Measurements from ENCODE around the gene TTC1. TPM values are rescaled to one million over a fixed set of nuclear protein-coding genes. Genes with fewer than 3 reads are reported as not detected.
"Not testable (repeated sequence)": the region's sequence is repeated elsewhere in the genome, so short reads cannot be mapped to it uniquely, and the experiment has no call there.

Gene TTC1
- total RNA-seq, 1 experiment from 2014 or later = 76.1 TPM

GRCh38 chr5:159995907-159996306, 13.0 kb upstream of the TTC1 start:
- no peak for DNase-seq (ENCODE audit: low read depth)

DNA sequence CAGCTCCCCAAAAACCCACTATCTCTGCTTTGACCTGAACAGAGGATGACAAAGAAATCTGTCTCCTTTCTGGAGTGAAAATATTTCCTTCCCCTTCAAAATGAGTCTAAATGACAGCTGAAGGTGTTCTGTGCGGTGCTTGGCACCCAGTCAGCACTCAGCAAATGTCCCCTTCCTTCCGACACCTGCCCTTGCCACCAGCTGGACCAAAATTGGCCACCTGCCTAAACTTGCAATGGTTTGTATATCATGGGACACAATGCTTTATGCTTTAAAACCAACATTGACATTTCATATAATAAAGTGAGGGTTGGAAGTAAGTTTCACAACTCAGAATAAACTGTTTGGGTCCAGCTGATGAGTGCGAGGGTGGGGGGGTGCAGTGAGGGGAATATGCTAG, 7.5 kb upstream of the TTC1 start:
- DNase-seq (ENCODE audit: low read depth) = no peak

DNA sequence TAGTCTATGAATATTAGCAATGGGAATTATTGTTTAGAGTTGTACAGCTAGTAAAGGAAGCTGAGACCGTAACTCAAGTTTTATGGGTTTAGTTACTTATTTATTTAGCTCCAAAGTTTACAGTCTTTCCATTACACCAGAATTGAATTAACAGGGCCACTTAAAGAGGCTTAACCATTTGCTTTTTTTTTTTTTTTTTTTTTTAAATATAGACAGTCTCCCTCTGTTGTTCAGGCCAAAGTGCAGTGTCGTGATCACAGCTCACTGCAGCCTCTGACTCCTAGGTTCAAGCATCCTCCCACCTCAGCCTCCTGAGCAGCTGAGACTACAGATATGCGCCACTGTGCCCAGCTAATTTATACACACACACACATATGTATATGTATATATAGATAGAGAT, 1.4 kb upstream of the TTC1 start:
- no peak for DNase-seq (ENCODE audit: low read depth)

- DNase-seq (ENCODE audit: low read depth) = not testable (repeated sequence)
These were observed 436 bp upstream of the TTC1 start for GRCh38 chr5:160008529-160008876.

DNA sequence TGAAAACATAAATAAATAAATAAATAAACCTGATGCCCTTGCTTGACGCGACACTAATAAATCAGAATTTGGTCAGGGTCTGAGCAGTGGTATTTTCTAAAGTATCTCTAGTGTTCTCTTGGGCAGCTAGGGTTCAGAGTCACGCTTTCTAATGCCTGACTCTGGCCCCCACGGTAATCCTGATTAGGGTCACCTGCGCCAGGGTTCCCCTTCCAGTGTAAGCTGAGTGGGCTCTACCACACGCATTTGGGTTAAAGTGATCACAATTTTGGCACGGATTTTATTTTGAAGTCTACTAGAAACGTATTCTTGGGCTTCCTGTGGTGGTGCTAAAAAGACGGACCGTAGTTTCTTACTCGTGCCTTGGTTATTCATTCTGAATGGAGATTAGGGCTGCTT, 651 bp downstream of the TTC1 start:
- DNase-seq (ENCODE audit: low read depth) = no peak

DNA sequence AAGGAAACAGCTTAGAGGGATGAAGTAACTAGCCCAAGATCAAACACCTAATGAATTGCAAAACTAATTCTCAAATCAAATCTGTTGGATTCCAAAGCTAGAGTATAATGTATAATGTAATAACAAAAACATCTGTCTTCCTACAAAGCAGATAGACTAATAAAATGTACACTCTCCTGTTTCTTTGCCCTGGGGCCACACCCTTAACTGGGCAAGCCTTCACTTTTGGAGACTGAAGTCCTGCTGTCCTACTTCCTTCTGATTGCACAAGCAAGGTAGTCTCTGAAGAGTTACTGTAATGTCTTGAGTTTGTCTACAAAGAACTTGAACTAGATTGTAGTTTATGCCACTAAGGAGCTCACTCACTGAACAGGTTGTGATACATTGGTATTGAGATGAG, 2.5 kb downstream of the TTC1 start:
- no peak for DNase-seq (ENCODE audit: low read depth)

DNA sequence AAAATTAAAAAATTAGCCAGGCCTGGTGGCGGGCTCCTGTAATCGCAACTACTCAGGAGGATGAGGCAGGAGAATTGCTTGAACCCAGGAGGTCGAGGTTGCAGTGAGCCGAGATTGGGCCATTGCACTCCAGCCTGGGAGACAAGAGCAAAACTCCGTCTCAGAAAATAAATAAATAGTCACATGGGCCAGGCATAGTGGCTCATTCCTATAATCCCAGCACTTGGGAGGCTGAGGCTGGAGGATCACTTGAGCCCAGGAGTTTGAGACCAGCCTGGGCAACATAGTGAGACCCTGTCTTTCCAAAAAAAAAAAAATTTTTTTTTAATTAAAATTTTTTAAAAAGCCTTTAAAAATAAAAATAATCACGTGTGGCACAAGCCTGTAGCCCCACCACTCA, 5.3 kb downstream of the TTC1 start:
- DNase-seq (ENCODE audit: low read depth) = not testable (repeated sequence)

GRCh38 chr5:160018945-160019625, 10.1 kb downstream of the TTC1 start:
- no peak for DNase-seq (ENCODE audit: low read depth)

- no peak for DNase-seq (ENCODE audit: low read depth)
These were observed 11.4 kb downstream of the TTC1 start for GRCh38 chr5:160020266-160020770.

GRCh38 chr5:160020964-160021363, 12.0 kb downstream of the TTC1 start:
- DNase-seq (ENCODE audit: low read depth) = peak; percentile 21

DNA sequence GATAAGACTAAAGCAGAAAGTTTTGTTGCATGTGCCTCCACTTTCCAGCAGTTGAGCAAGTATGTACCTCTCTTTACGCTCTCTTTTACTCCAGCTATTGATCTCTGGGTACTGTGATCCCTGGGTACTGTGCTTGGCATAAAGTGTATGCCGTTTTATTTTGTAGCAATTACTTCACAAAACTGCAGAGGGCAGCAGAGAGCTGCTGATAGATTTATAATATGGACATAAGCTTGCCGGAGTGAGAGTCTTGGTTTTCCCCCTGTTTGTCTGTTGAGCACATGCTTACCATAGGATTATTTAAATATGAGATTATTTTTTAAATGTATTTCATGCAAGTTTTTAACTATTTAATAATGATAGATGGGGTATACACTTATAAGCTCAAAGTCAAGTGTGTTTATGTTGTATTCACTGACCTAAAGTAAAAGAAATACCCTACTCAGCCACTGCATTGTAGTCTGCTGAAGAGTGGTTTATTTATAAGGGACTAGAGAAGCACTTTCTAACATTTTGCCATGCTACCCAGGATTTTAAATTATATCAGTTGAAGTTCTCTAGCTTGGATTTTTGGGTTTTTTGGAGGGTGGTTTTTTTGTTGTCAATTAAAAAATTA, 13.0 kb downstream of the TTC1 start:
- peak; percentile 61 for DNase-seq (ENCODE audit: low read depth)

GRCh38 chr5:160023007-160023907, 14.3 kb downstream of the TTC1 start:
- DNase-seq (ENCODE audit: low read depth) = no peak

DNA sequence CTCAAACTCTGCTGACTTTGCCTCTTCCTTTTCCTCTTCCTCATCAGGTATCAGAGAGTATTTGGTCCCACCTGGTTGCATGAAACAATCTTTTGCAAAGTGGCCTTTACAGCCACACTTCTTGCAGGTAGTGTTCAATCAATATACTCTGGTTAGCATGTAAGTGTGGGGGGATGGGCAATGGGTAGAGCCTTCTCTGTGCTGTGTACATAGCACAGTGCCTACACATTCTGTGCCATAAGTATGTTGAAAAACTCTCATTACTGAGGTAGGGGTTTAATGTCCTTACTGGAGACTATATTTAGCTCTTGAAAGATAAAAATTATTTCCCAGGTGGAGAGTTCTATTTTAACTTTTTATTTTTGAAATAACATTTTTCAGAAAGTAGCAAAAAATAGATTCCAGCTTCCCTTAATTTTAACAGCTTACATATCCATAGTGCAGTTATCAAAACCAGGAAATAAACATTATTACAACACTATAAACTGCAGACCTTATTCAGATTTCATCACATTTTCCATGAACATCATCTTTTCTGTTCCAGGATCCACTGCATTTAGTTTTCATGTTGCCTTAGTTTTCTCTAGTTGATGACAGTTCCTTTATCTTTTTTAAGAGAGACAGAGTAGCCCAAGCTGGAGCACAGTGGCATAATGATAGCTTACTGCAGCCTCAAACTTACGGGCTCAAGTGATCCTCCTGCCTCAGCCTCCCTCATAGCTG, 15.1 kb downstream of the TTC1 start:
- no peak for DNase-seq (ENCODE audit: low read depth)

DNA sequence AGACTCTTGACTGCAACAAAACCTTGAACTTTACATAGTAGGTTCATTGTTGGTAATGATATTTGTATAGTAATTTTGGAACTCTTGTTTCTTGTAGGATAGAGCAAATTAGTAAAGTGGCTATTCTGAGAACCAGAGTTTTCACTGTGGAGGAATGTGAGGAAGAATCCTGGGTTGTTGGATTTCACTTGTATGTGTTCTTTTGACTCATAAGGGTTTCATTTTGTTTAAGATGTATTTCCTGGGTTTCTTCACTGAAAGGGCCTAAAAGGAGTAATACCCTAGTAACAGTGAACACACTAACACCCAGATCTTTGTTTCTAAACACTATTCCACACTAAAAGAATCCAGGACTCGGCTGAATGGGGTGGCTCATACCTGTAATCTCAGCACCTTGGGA, 20.1 kb downstream of the TTC1 start:
- no peak for DNase-seq (ENCODE audit: low read depth)

DNA sequence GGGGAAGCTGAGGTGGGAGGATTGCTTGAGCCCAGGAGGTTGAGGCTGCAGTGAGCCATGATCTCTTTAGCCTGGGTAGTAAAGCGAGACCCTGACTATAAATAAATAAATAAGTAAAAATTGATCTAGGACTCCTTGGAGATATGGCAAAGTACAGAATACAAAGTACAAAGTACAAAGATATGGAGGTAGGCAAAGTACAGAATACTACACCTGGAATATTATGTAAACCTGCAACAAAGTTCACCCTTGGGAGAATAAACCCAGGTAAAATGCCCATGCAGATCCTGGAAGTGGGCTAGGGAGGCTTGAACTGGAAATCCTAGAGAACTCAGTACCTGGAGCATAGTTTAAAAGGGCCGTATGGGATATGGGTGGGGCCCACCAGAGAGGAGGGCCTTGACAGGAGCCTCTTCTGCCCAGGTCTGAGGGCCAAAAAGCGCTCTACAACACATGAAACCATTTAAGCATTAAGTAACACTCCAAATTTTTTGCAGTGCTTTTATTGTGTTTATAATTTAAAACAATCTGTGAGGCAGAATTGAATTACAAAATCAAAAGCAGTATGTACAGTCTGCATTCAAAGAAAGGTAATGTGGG, 20.7 kb downstream of the TTC1 start:
- DNase-seq (ENCODE audit: low read depth) = no peak

DNA sequence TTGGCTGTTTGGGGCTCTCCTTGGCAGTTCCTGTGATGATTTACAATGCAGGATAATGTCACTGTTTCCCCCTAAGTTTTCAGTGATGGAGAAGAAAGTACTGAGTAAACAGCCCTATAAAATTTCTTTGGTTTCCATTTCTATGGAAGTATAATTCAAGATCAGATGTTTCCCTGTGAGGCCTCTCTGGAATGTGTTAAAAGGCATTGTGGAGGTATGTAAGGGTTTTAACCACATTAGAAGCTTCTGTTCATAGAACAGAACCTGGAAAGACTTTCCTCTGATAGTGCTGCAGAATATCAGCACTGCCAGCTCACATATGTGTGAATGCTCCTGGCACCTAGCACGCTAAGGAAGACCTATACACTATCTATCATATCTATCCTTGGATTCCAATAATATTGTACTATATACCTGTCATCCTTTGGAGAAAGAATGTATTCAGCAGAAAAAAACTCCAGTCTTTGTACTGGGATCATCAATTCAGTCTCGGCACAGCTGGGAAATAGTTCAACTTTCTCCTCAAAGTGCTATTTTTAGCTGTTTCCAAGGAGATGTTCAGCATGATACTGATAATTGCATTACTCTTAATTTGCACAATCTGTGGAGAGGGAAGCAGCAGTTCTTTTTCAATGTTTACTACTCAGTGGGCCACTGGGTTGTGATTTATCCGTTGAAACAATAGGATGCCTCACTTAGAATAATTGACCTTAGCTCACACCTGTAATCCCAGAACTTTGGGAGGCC, 21.9 kb downstream of the TTC1 start:
- DNase-seq (ENCODE audit: low read depth) = no peak

DNA sequence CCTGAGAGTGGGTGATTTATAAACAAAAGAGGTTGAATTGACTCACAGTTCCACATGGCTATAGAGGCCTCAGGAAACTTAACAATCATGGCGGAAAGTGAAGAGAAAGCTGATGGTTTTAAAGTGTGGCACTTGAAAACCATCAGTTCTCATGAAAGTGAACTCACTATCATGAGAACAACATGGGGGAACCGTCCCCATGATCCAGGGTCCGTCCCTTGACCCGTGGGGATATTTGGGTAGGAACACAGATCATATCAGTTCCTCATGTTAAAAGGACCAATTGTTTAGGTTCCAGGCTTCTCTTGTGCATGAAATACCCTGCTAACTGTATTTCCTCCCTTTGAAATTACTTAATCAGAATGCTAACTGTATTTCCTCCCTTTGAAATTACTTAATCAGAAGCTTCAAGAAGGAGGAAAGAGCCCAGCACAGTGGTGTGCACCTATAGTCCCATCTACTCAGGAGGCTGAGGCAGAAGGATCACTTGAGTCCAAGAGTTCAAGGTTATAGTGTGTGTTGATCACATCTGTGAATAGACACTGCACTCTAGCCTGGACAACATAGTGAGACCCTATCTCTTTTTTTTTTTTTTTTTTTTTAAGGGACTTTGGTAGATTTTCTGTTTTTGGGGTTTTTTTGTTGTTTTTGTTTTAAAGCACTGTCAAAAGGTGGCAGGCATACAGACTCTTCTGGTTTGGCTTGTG, 24.8 kb downstream of the TTC1 start:
- DNase-seq (ENCODE audit: low read depth) = no peak

DNA sequence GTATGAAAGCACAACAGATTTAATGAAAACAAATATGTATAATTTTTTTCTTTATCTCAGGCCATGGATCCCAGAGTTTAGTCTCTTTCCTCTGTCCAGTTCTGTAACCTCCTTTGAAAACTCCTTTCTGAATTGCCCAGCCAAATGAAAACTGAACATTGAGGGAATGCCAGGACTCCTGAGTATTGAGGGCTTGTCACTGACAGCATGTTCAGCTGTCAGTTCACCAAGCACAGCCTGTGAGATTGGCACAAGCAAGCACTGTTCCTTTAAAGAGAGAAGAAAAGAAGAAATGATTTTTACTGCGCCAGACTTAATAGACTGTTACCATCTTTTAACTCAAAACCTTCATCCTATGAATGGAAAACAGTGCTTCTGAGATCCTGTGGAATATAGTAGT, 27.3 kb downstream of the TTC1 start:
- DNase-seq (ENCODE audit: low read depth) = no peak

GRCh38 chr5:160036884-160037283, 27.9 kb downstream of the TTC1 start:
- no peak for DNase-seq (ENCODE audit: low read depth)

- DNase-seq (ENCODE audit: low read depth) = no peak
These were observed 31.0 kb downstream of the TTC1 start for GRCh38 chr5:160039810-160040470.

Measured in M059J (cell line).